Stimulated activated CD4-positive, alpha-beta T cell treated with anti-CD3 and anti-CD28 coated beads, Interleukin-1b, Interleukin-23, amount 100 ng/mL, for 24 hours (primary cell): Measurements from ENCODE around the gene ETV3.
"Not testable (repeated sequence)": the region's sequence is repeated elsewhere in the genome, so short reads cannot be mapped to it uniquely, and the experiment has no call there.

Experiments
- DNase-seq, 4 experiments: peaks; one replicate each; pipeline ENCODE4 v3.0.0-alpha.2; 2020; ENCODE audit warnings: low read depth in 4 of 4, low spot score in 1 of 4

The ETV3 gene

DNA sequence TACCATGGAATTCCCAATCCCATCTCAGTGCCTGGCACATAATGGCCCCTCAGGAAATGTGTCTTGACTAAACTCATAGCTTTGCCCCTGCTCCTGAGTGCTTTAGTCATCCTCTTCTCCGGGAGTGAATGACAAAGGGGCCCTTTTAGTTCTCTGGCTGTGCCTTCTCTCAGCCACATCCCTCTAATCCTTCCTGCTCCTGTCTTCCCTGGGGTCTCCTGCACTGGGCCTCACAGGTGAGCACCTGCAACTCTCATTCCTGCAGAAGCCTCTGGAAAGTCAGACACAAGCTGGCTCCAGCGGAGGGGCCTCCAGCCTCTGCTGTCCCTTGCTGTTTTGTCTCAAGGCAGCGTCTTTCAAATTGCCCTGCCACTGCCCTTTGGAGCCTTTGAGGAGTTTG is 24.6 kb downstream of the ETV3 start:
- DNase-seq, result no peak

DNA sequence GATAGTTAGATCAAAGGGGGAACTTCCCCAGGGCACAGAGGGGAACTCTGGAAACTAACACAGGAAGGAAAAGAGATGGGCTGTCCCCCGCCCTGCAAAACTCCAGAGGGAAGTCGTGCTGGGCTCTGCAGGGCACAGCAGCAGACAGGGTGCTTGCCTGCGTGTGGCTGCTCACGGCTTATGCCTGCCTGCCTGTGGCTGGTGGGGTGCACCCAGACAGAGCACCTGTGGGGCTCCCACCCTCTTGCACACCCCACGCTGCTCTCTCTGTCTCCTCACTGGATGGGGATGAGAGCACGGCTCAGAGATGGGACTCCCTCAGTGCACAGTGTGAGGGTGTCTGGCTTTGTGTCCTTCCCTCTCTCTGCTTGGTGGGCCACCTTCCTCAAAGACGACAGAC is 25.1 kb downstream of the ETV3 start:
- no peak for DNase-seq

DNA sequence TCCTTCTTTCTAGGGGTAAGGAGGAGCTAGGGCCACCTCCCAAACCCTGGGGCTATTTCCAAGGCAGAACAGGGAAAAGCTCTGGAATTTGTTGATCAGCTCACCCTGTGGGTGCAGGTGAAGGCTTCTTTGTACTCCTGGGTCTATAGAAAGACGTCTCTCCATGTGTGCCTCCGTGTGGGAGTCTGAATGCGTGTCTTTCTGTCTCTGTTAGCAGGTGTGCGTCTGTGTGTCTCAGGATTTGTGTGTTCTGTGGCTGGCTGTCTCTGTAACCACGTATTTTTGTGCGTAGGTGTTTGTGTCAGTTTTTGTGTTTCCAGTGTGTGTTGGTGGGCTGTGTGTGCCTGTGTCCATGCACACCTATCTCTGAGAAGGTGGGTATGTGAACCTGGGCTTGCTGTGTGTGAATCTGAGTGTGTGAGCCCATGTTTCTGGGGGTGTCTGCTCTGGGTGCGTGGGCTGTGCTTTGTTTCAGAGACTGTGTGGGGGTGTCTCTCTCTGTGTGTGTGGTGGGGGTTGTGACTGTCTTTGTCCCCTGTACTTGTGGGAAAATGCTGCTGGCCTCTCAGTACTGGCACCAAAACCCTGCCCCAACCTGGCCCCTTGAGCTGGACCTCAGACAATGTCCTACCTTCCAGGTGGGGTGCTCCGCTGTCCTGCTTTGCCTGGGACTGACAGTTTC is 25.9 kb downstream of the ETV3 start:
- DNase-seq, result no peak

DNA sequence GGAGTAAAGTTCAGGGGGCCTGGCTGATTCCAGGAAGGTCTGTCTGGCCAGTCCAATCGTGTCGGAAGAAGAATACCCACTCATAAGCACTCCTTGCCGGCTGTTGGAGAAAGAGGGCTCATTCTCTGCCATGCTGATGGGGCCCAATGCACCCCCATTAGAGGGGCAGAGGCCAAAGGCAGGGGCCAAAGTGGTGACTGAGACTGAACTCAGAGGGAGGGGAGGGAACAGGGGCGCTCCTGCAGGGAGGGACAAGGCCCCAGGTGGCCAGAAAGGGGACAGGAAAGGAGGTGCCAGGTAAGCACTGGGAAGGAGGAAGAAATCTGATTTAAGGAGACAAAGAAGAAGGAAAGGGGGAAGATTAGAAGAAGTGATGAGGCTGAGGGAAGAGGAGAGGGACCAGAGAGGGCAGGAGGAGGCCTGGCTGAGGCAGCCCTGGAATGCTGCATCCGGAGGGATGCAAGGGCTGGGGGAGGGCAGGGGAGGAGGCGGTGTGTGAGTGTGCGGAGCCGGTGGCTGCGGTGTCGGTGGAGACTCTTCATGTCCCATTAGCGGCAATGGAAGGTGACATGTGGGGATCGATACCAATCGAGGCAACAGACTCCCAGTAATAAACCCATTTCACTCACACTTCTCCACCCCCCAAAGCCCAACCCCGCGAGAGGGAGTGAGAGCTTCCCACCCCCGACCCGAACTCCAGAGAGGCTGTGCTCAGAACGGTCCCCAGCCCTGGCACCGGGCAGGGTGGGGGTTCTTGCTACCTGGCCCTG is 26.6 kb downstream of the ETV3 start:
- no peak for DNase-seq

DNA sequence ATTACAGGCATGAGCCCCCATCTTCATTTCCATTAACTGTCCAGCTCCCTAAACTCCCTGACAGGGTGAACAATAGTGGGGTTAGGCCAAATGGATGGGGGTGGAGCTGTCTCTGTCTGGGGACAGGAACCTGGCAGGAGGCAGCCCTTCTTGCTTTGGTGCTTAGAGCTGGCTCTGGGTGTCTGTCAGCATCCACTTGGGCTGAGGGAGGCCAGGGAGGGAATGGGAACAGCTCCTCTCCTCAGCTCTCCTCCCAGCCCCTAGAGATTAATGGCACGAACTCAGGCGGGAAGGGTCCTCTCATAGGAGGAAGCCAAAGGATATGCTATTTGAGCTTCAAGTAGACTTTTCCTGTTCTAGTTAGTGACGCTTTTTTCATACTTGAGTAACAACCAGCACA is 27.5 kb downstream of the ETV3 start:
- DNase-seq, result no peak

DNA sequence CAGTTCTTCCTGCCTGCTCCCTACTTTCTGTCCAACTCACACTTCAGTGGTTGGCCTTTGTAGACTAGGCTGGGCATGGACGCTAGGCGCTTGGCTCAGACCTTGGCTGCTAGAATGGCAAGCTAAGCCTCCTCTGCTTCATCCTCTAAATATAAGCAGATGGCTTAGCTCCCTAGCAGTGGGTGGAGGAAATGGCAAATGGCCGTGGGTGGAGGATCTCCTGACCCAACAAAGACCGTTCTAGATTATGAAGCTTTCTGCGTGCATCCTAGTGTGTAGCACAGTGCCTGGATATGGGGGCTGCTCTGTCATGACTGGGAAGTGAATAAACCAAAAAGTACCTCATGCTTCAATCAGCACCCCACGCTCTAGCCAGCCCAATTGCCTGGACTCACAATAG is 28.2 kb downstream of the ETV3 start:
- no peak for DNase-seq

DNA sequence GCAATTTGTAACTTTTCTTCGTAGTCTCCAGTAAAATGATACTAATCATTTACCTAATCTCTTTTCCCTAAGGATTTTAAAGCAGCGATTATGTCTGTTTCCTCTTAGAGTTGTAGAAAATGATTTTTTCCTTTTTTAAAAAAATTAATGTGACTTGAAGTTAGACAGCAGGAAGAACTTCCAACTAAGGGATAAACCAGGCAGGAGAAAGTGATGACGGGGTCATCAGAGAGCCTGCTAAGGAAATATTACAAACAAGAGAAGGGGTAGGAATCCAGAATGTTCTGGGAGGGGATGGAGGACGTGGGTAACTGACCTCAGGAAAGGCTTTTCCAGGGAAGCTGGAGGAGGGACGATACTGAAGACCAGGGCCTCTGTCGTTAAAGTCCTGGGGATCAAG is 29.7 kb downstream of the ETV3 start:
- DNase-seq, result no peak

DNA sequence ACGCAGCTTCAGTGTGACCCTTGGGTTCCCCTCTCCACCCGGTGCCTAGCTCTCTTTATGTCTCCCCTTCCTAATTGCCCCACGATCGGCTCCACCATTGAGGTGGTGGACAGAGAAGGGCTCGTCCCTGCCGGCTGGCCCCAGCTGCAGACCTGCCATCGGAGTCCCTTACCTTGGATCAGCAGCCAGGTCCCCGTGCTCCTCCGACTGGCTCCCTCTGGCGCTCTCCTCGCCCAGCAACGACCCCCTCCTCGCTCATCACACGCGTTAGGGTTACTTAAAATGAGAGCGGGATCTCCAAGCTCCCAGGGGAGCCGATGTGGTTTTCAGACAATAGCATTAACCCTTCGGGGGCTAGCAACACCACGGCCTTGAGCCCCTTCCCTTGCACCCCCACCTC is 30.5 kb downstream of the ETV3 start:
- DNase-seq, result no peak

DNA sequence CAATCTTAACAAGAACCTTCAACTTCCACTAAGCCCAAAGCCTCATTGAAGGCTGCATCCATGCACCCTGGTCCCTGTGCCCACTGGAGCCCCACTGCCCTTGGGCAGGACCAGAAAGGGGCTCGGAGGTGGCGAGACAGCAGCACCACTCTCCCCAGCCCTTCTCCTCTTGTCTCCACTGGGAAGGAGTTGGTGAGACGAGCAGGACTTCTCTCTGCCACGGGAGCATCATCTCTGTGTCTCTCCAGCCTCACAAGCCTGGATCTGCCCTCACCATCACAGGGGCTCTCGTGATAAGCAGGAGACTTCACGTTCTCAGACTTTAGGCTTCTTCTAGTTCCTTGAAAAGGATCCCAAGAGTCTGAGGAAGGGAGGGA is 31.4 kb downstream of the ETV3 start:
- no peak for DNase-seq

DNA sequence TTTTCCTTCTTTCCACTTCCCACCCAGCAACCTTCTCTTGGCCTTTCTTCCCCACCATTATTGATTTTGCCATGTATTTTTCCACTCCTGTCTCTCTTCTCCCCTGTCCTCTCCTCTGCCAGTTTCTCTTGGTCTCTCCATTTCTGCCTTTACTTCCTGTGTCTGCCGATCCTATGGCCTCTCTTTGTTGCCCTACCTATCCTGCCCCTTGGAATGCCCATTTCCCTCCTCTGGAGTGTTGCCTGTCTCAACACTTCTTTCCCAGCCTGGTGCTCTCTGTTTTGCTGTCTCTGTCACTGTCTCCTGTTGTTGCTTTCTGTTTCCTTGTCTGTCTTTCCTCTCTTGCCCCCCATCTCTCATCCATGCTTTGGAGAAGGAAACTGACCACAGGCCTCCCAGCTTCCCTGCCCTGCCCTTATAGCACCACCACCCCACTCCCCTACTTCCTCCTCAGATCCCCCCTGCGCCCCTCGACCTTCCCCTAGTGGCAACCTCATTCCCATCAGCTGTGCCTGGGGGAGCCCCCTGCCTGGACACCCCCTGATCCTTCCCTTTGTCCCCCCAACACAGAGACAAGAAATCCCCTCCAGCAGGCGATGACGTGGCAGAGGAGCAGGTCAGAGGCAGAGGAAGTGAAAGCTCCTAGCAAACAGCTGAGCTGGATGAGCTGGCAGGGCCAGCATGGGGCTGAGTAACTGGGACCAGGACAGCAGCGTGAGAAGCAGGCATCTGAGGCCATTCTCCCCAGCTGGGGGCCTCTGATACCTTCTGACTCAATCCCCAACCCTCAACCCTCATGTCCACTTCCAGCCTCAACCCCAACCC is 32.0 kb downstream of the ETV3 start:
- no peak for DNase-seq

DNA sequence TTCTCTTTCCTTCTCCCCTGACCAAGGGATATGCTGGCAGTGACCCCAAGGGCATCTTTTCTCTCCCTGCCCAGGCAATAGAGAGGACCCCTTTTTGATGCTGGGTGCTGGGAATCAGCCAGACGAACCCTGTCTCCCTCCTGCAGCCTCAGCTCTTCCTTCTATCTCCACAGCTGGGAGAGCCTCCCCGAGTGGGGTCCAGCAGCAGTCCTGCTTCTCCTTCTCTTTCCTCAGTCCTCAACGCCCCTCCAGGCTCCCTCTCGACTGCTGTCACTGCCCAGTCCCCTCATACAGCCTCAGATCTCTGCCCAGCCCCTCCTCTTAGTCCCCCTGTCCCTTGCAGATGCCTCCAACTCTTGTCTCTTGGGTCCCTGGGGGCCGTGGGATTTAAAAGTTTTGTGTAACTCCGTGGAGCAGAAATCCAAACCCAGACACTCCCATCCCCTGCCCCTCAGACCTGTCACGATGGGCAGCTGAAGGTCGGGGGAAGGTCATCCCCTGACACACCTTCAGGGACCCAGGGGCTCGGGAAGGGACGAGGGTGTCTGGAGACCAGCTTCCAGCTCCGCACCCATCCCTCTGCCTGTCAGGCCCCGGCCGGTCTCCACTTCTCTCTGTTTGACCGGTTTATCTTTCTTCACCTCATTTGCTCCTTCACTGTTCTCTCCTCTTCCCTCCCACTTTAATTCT is 32.8 kb downstream of the ETV3 start:
- DNase-seq, result no peak

DNA sequence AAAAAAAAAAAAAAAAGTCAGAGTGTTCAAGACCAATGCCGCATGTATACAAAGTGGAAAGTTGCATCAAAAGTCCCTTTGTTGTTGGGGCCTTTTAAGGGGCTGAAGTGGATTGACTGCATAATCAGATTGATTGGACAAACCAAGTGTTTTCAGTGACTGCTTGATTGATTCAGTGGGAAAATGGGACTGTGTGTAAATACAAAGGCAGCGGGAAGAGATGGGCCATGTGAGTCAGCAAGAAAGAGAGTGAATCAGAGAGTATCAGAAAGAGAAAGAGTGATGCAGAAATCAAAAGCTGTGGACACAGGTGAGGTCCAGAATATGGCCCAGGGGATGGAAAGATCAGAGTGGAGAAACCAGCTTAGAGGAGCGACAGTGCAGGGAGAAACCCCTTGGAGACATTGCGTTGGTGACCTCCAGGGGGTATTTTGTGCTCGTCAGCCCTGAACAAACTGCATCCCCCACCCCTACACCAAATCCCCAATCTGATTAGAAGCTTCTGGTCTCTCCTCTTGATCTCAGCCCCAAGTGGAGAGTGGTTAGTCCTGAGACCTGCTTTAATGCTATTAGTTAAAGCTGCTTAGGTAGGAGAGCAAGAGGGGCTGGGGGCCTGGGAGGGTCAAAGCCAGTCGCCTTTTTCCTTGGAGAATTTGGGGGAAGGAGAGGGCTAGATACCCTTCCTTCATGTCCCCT is 33.4 kb downstream of the ETV3 start:
- DNase-seq, result no peak

DNA sequence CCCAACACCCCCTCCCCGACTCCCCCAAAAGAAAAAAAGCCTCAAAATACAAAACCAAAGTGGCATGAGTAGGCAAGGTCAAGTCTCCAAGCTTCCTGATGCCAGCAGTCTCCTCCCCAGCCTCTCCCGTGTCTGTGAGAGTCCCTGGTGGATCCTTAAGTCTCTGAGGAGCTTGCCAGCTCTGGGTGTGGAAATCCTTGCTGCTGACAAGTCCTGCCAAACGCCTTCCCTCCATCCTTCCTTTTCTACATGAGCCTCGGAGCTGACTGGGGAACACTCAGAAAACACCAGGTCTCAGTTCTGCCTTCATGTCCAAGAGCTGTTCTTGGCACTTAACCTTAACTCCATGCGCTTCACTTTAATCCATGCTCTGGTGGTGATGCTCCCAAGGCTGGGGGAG is 34.9 kb downstream of the ETV3 start:
- DNase-seq, result no peak

DNA sequence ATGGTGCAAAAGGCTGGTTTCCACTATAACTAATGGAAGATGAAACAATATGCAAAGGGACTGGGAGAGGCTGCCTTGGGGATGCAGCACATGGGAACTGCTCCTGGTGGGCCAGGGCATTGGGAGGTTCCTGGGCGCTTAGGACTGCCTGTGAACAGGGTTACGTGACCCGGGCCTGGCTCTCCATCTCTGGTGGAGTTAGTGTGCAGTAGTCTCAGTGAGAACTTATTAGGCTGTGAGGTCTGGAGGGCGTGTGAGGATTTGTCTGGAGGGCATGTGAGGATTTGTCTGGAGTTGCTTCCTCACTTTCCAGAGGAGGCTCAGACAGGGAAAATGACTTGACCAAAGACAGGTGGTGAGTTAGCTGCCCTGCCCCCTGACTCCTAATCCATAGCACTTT is 37.0 kb downstream of the ETV3 start:
- no peak for DNase-seq

DNA sequence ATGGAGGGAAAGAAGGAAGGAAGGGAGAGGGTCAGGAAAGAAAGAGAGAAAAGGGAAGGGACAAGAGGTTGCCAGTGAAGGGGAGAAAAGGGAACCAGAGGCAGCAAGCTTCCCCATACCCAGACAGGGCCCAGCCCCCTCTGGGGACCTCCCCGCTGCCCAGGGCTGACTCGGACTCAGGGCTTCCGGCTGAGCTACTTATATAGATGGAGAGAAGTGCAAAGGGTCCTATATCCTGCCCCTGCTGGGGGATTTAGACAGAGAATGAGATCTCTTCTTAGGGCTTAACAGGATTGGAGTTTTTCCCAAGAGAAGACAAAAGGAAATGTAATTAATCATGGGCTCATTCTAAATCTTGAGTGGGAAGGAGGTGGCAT is 38.6 kb downstream of the ETV3 start, which contains the start of gene ETV3L:
Gene ETV3L (minus strand): TSS at position 176 of the 377 bp plus-strand sequence. CDS start 285 bp downstream, outside the sequence.
- DNase-seq, result no peak

DNA sequence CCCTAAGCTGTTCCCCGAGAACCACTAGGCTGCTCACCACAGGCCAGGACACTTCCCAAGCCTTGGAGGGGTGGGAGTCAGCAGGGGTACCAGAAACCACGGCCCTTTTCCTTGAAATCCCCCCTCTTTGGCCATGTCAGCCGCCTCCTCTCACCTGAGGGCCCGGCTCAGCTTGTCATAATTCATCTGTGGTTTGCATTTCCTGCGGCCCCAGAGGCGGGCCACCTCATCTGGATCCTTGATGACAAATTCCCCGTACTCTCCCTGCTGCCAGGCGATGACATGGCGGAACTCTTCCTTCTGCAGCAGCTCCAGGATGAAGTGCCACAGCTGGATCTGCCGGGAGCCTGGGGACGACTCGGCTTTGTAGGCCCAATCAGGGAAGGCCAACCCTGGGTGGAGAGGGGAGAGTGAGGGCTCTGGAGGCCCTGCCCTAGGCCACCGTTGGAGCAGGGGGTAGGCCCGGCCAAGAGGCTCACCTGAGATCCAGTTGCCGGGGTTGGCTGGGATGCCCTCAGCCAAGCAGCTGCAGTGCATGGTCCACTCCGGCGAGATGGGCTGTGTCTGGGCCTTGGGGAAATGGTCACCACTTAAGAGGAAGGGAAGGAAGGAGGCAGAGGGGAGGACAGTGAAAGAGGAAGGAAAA is 39.1 kb downstream of the ETV3 start:
- not testable (repeated sequence) for DNase-seq

DNA sequence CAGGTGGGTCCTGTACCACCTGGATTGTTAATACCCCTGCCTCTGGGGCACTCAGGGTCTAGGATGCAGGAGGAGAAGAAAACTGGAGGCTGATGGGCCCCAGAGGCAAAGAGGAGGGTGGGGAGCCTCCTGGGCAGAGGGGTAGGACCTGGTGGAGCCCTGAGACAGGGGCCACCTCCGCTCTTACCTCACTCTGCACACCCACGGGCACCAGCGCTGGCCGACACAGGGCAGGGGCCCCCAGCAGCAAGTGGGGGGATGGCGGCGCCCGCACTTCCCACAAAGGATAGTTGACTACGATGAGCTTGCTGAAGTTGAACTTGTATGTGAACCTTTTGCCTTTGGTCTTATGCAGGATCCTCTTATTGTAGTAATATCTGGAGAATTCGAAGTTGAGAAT is 39.7 kb downstream of the ETV3 start:
- DNase-seq, result no peak

DNA sequence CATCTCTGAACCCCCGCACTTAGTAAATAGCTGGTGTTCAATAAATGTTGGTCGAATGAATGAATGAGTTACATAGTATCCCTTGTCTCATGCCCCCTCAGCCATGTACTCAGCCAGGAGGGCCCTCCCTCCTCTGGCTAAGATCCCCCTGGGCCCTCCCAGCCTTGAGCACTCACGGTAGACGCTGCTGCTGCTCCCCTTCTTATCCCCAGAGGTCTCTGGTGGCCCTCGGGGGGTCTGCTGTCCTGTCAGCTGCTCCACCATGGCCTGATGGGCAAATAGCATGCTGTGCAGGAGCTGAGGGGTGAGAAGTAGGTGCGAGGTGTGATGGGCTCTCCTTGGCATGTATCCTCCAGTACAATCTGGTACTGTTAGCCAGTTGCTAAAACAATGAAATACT is 40.5 kb downstream of the ETV3 start:
- DNase-seq, result no peak

DNA sequence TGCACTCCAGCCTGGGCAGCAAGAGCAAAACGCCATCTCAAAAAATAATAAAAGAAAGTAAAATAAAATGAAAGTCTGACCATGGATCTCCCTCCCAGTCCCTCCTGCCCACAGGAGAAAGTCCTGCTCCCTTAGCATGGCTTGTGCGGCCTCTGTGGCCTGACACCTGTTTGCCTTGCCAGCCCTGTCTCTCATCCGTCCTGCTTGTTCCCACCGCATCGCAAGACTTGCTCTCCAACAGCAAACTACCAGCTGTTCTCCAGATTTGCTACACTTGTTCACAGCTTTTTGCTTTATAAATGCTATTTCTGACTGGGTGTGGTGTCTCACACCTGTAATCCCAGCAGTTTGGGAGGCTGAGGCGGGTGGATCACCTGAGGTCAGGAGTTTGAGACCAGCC is 41.3 kb downstream of the ETV3 start:
- no peak for DNase-seq

DNA sequence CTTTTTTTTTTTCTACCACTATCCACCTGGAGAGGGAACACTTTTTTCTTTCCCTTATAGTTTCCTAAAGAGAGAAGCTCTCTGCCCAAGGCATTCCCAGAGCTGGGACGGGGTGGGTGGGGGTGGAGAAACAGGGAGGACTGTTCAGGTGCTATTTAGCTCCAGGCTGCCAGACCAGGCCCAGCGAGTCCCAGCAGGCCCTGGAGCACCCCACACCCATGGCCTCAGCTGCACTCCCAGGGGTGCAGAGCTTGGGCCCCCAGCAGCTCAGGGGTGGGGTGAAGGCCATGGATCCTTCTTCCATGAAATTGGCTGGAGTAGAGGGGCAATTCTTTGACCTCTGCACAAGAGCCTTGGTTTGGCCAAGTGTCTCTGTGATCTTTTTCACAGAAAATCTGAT is 42.6 kb downstream of the ETV3 start:
- DNase-seq, result no peak
